T-helper 1 cell treated with Interleukin-12 subunit alpha and Interleukin-12 subunit beta and Interleukin-4 antibody, amounts not matched to agents 30 μg/mL and 1 μg/mL, for 36 hours (primary cell): ENCODE measurements around the gene CHST8.

Experiments used
- H3K27ac Mint-ChIP-seq: one replicate; pipeline ENCODE4 v1.8.0; 2021; ENCODE audit warnings: mild to moderate bottlenecking, mixed read lengths
- H3K27me3 Mint-ChIP-seq: one replicate; pipeline ENCODE4 v1.8.0; 2021; ENCODE audit warnings: low read depth, mixed read lengths
- H3K36me3 Mint-ChIP-seq: one replicate; pipeline ENCODE4 v1.8.0; 2021; ENCODE audit warnings: low read depth, mixed read lengths
- H3K4me1 Mint-ChIP-seq: one replicate; pipeline ENCODE4 v1.8.0; 2021; ENCODE audit warnings: low read depth, mixed read lengths
- H3K4me3 Mint-ChIP-seq: one replicate; pipeline ENCODE4 v1.8.0; 2021; ENCODE audit warnings: mild to moderate bottlenecking, moderate library complexity, mixed read lengths
- H3K9me3 Mint-ChIP-seq: one replicate; pipeline ENCODE4 v1.8.0; 2021; ENCODE audit warnings: mixed read lengths

The CHST8 gene

GRCh38 chr19:33713194-33713593 lies 91.4 kb downstream of the CHST8 start:
- no peaks in the 10 kb centered on the region for H3K4me1 Mint-ChIP-seq
- H3K27me3 Mint-ChIP-seq: peaks cover 6% of the 10 kb centered on the region
- H3K4me3 Mint-ChIP-seq: no peak overlapping the region
- no peaks in the 10 kb centered on the region for H3K9me3 Mint-ChIP-seq
- no peaks in the 10 kb centered on the region for H3K36me3 Mint-ChIP-seq
- H3K27ac Mint-ChIP-seq: no peak overlapping the region

GRCh38 chr19:33714149-33714548 lies 92.4 kb downstream of the CHST8 start:
- no peaks in the 10 kb centered on the region for H3K36me3 Mint-ChIP-seq
- H3K4me3 Mint-ChIP-seq: no peak overlapping the region
- no peaks in the 10 kb centered on the region for H3K9me3 Mint-ChIP-seq
- no peak overlapping the region for H3K27ac Mint-ChIP-seq
- peaks cover 6% of the 10 kb centered on the region for H3K27me3 Mint-ChIP-seq
- H3K4me1 Mint-ChIP-seq: no peaks in the 10 kb centered on the region

- Mint-ChIP-seq H3K4me3 (no peak overlapping the region), H3K36me3 (no peaks in the 10 kb centered on the region), H3K27me3 (no peaks in the 10 kb centered on the region), H3K9me3 (no peaks in the 10 kb centered on the region), H3K27ac (no peak overlapping the region), H3K4me1 (no peaks in the 10 kb centered on the region)
Measured at GRCh38 chr19:33715462-33715861, 93.7 kb downstream of the CHST8 start.

GRCh38 chr19:33717878-33718277 lies 96.1 kb downstream of the CHST8 start:
- Mint-ChIP-seq H3K36me3 (no peaks in the 10 kb centered on the region), H3K27me3 (no peaks in the 10 kb centered on the region), H3K4me3 (no peak overlapping the region), H3K9me3 (no peaks in the 10 kb centered on the region), H3K4me1 (no peaks in the 10 kb centered on the region), H3K27ac (no peak overlapping the region)

GRCh38 chr19:33718651-33719254 lies 97.0 kb downstream of the CHST8 start:
- no peaks in the 10 kb centered on the region for H3K27me3 Mint-ChIP-seq
- no peaks in the 10 kb centered on the region for H3K4me1 Mint-ChIP-seq
- no peaks in the 10 kb centered on the region for H3K9me3 Mint-ChIP-seq
- no peak overlapping the region for H3K4me3 Mint-ChIP-seq
- H3K27ac Mint-ChIP-seq: no peak overlapping the region
- no peaks in the 10 kb centered on the region for H3K36me3 Mint-ChIP-seq

- no peak overlapping the region for H3K27ac Mint-ChIP-seq
- no peak overlapping the region for H3K4me3 Mint-ChIP-seq
- no peaks in the 10 kb centered on the region for H3K4me1 Mint-ChIP-seq
- H3K27me3 Mint-ChIP-seq: no peaks in the 10 kb centered on the region
- no peaks in the 10 kb centered on the region for H3K9me3 Mint-ChIP-seq
- H3K36me3 Mint-ChIP-seq: no peaks in the 10 kb centered on the region
Measured at GRCh38 chr19:33719366-33720154, 97.8 kb downstream of the CHST8 start.

GRCh38 chr19:33720155-33720493 lies 98.4 kb downstream of the CHST8 start:
- H3K27me3 Mint-ChIP-seq: no peaks in the 10 kb centered on the region
- H3K27ac Mint-ChIP-seq: no peak overlapping the region
- no peaks in the 10 kb centered on the region for H3K4me1 Mint-ChIP-seq
- no peaks in the 10 kb centered on the region for H3K36me3 Mint-ChIP-seq
- H3K4me3 Mint-ChIP-seq: no peak overlapping the region
- no peaks in the 10 kb centered on the region for H3K9me3 Mint-ChIP-seq

- Mint-ChIP-seq H3K27me3 (no peaks in the 10 kb centered on the region), H3K27ac (no peak overlapping the region), H3K4me3 (no peak overlapping the region), H3K9me3 (no peaks in the 10 kb centered on the region), H3K4me1 (no peaks in the 10 kb centered on the region), H3K36me3 (no peaks in the 10 kb centered on the region)
Measured at GRCh38 chr19:33720691-33721682, 99.2 kb downstream of the CHST8 start.

GRCh38 chr19:33721735-33722297 lies 100.1 kb downstream of the CHST8 start:
- no peaks in the 10 kb centered on the region for H3K9me3 Mint-ChIP-seq
- no peak overlapping the region for H3K4me3 Mint-ChIP-seq
- no peaks in the 10 kb centered on the region for H3K4me1 Mint-ChIP-seq

GRCh38 chr19:33722456-33723239 lies 100.9 kb downstream of the CHST8 start:
- Mint-ChIP-seq H3K27me3 (no peaks in the 10 kb centered on the region), H3K4me3 (no peak overlapping the region), H3K36me3 (no peaks in the 10 kb centered on the region), H3K9me3 (no peaks in the 10 kb centered on the region), H3K4me1 (no peaks in the 10 kb centered on the region), H3K27ac (no peak overlapping the region)

More at GRCh38 chr19:33721735-33722297, 100.1 kb downstream of the CHST8 start:
- Mint-ChIP-seq H3K36me3 (no peaks in the 10 kb centered on the region), H3K27ac (no peak overlapping the region), H3K27me3 (no peaks in the 10 kb centered on the region)

- Mint-ChIP-seq H3K27me3 (no peaks in the 10 kb centered on the region), H3K4me3 (no peak overlapping the region), H3K36me3 (no peaks in the 10 kb centered on the region), H3K4me1 (no peaks in the 10 kb centered on the region), H3K27ac (no peak overlapping the region), H3K9me3 (no peaks in the 10 kb centered on the region)
Measured at GRCh38 chr19:33723512-33723911, 101.8 kb downstream of the CHST8 start.

GRCh38 chr19:33724021-33724720 lies 102.4 kb downstream of the CHST8 start:
- Mint-ChIP-seq H3K4me1 (no peaks in the 10 kb centered on the region), H3K9me3 (no peaks in the 10 kb centered on the region), H3K27me3 (no peaks in the 10 kb centered on the region), H3K27ac (no peak overlapping the region), H3K4me3 (no peak overlapping the region), H3K36me3 (no peaks in the 10 kb centered on the region)

GRCh38 chr19:33724721-33725060 lies 102.9 kb downstream of the CHST8 start:
- no peaks in the 10 kb centered on the region for H3K36me3 Mint-ChIP-seq
- H3K9me3 Mint-ChIP-seq: no peaks in the 10 kb centered on the region
- no peak overlapping the region for H3K27ac Mint-ChIP-seq
- H3K27me3 Mint-ChIP-seq: no peaks in the 10 kb centered on the region
- H3K4me1 Mint-ChIP-seq: no peaks in the 10 kb centered on the region
- H3K4me3 Mint-ChIP-seq: no peak overlapping the region
